ENCODE data around the gene KCNC3.
A peak's percentile ranks its signal among the peaks of the same experiment; 100 is the strongest.
"Not testable (repeated sequence)": the region's sequence is repeated elsewhere in the genome, so short reads cannot be mapped to it uniquely, and the experiment has no call there.

KCNC3 gene

GRCh38 chr19:50353487-50353880, 24.3 kb upstream of the KCNC3 start:
- DNase-seq (ENCODE audit: low spot score), result not testable (repeated sequence)

GRCh38 chr19:50352242-50352641, 23.1 kb upstream of the KCNC3 start:
- DNase-seq (ENCODE audit: low spot score), result no peak

GRCh38 chr19:50349277-50350057, 20.3 kb upstream of the KCNC3 start:
- no peak for DNase-seq (ENCODE audit: low spot score)

- not testable (repeated sequence) for DNase-seq (ENCODE audit: low spot score)
These were observed 18.0 kb upstream of the KCNC3 start for GRCh38 chr19:50347089-50347581.

- DNase-seq (ENCODE audit: low spot score), result no peak
These were observed 15.6 kb upstream of the KCNC3 start for GRCh38 chr19:50344661-50345318.

GRCh38 chr19:50341091-50341564, 12.0 kb upstream of the KCNC3 start:
- no peak for DNase-seq (ENCODE audit: low spot score)

GRCh38 chr19:50340331-50340730, 11.2 kb upstream of the KCNC3 start:
- DNase-seq (ENCODE audit: low spot score), result no peak

- not testable (repeated sequence) for DNase-seq (ENCODE audit: low spot score)
These were observed 7.9 kb upstream of the KCNC3 start for GRCh38 chr19:50337031-50337430.

- DNase-seq (ENCODE audit: low spot score), result no peak
These were observed 5.7 kb upstream of the KCNC3 start for GRCh38 chr19:50334741-50335421.

- no peak for DNase-seq (ENCODE audit: low spot score)
These were observed 4.8 kb upstream of the KCNC3 start for GRCh38 chr19:50333737-50334617.

- DNase-seq (ENCODE audit: low spot score), result no peak
These were observed 4.1 kb upstream of the KCNC3 start for GRCh38 chr19:50333235-50333736.

GRCh38 chr19:50332244-50333038, 3.3 kb upstream of the KCNC3 start:
- no peak for DNase-seq (ENCODE audit: low spot score)

- no peak for DNase-seq (ENCODE audit: low spot score)
These were observed 2.7 kb upstream of the KCNC3 start for GRCh38 chr19:50331994-50332243.

GRCh38 chr19:50331221-50331993, 2.2 kb upstream of the KCNC3 start:
- DNase-seq (ENCODE audit: low spot score), result no peak

- DNase-seq (ENCODE audit: low spot score), result peak; percentile 80
These were observed 1.3 kb upstream of the KCNC3 start for GRCh38 chr19:50330365-50331078.

GRCh38 chr19:50329926-50330294, 733 bp upstream of the KCNC3 start:
- not testable (repeated sequence) for DNase-seq (ENCODE audit: low spot score)

- DNase-seq (ENCODE audit: low spot score), result no peak
These were observed 368 bp downstream of the KCNC3 start for GRCh38 chr19:50328873-50329145.

- DNase-seq (ENCODE audit: low spot score), result no peak
These were observed 829 bp downstream of the KCNC3 start for GRCh38 chr19:50328224-50328872.

Measured in RKO (cell line).